Brain microvascular endothelial cell (primary cell): Measurements from ENCODE around the gene GNG7.

Experiments used
- DNase-seq: peaks from one replicate; pipeline ENCODE4 v3.0.0-alpha.2; 2020
- H3K27ac ChIP-seq: fragments of 250-450 bp; sonication (Bioruptor Pico); 2 replicates; pipeline ENCODE4 v1.5.1; 2020; ENCODE audit warnings: mild to moderate bottlenecking, moderate library complexity
- H3K27me3 ChIP-seq: fragments of 250-450 bp; sonication (Bioruptor Pico); replicated peaks from 2 replicates; pipeline ENCODE4 v1.5.1; 2020; ENCODE audit warnings: mild to moderate bottlenecking
- H3K36me3 ChIP-seq: fragments of 250-450 bp; sonication (Bioruptor Pico); replicated peaks from 2 replicates; pipeline ENCODE4 v1.5.1; 2020; ENCODE audit warnings: mild to moderate bottlenecking
- H3K4me3 ChIP-seq: 2 replicates; pipeline ENCODE4 v1.5.1; 2011; ENCODE audit warnings: low read depth, mild to moderate bottlenecking, control low read depth, low read length, moderate library complexity
- in situ Hi-C: cut with HindIII; loops from 2 replicates; pipeline ENCODE4 v1.10.0; 2017; ENCODE audit warnings: low sequenced_read_pairs, low pct_ligation_motif_present
- TF ChIP-seq, protein P1 (sequence below): IDR thresholded peaks from 2 replicates; pipeline ENCODE4 v1.5.1; 2011; ENCODE audit warnings: low read depth, mild to moderate bottlenecking, moderate library complexity, low read length, control low read depth, inconsistent platforms; ENCODE audit errors: missing control alignments

The GNG7 gene

DNA sequence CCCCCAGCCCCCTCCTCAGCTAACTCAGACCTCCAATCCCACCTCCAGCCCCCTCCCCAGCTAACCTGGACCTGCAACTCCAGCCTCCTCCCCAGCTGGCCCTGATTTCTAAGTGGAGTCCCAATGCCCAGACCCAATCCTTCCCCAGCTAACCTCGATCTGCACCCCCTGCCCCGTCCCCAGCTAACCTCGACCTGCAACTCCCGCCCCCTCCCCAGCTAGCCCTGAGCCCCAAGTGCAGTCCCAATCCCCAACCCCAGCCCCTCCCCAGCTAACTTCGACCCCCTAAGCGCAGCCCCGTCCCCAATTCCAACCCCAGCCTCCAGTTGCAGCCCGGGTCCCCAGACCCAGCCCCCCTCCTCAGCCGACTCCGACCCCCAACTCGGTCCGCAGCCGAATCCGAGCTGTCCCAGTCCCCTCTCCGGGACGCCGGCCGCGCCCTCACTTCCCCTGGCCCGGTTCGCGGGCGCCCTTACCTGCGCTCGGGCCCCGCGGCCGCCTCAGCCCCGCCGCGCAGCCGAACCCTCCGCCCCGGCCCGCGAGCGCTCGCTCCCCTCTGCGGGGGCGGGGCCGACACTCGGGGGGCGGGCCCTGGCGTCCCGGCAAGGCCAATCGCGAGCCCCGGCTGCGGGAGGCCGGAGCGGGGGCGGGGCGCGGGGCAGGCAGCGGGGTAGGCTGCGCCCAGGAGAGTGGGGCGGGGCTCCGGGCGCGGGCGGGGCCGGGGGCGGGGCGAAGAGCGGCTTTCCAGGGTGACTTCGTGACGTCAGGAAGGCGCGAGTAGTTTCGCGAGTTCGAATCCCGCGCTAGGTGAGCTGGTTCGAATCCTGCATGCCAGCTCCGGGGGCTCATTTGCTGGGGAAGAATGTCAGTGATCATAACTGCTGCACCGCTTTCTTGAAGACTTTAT is at the start of gene GNG7:
TSS of gene GNG7 (minus strand) at position 525 of the 907 bp plus-strand sequence. CDS start 182,006 bp downstream, outside the sequence.
- no peaks in the 10 kb centered on the region for H3K36me3 ChIP-seq
- peak within 1 kb of the TSS; percentile 35 for H3K4me3 ChIP-seq
- TF ChIP-seq, protein P1, sequence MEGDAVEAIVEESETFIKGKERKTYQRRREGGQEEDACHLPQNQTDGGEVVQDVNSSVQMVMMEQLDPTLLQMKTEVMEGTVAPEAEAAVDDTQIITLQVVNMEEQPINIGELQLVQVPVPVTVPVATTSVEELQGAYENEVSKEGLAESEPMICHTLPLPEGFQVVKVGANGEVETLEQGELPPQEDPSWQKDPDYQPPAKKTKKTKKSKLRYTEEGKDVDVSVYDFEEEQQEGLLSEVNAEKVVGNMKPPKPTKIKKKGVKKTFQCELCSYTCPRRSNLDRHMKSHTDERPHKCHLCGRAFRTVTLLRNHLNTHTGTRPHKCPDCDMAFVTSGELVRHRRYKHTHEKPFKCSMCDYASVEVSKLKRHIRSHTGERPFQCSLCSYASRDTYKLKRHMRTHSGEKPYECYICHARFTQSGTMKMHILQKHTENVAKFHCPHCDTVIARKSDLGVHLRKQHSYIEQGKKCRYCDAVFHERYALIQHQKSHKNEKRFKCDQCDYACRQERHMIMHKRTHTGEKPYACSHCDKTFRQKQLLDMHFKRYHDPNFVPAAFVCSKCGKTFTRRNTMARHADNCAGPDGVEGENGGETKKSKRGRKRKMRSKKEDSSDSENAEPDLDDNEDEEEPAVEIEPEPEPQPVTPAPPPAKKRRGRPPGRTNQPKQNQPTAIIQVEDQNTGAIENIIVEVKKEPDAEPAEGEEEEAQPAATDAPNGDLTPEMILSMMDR, result no peak
- peak; percentile 60 for DNase-seq
- peaks cover 16% of the 10 kb centered on the region for H3K27me3 ChIP-seq
- no peak within 1 kb of the TSS for H3K27ac ChIP-seq
- in situ Hi-C loops, result no loop called here

DNA sequence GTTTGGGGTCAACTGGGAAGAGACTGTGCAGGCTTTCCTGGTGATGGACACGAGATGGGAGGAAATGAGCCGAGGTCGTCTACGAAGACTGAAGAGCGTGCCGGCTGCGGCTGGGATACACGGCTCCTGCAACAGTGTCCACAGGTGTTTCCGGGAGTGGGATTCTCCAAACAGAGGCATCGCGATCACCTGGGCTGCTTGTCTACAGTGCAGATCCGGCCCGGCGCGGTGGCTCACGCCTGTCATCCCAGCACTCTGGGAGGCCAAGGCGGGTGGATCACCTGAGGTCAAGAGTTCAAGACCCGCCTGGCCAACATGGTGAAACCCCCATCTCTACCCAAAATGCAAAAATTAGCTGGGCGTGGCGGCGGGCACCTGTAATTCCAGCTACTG is 48.9 kb upstream of the GNG7 start:
- in situ Hi-C loops, result no loop called here
- TF ChIP-seq, protein P1, result no peak

DNA sequence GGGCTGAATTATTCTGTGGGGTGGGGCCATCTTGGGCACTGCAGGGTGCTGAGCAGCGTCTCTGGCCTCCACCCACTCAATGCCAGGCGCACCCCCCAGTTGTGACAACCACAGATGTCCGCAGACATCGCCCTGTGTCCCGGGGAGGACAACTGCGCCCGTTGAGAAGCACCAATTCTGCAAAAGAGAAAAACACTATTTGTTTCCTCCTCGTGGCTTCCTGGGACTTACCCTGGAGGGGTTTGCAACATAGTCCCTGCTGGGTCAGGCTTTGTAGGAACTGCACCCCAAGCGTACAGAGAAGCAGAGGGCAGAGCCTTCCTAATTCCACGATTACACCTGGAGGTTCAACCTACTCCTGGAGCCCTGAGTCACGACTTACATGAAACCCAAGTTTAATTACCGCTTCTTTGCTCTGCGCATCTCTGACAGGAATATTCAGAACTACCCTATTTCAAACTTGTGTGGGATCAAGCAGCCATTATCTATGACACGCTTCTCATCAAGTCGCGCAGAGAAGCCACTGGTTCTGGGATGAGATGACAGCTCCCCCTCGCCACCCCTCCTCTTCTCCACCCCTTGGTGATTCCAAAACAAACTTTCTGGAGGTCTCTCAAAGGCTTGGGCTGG is 48.4 kb upstream of the GNG7 start:
- Histone ChIP-seq H3K27me3 (no peaks in the 10 kb centered on the region), H3K4me3 (no peak overlapping the region), H3K27ac (no peak overlapping the region), H3K36me3 (peaks cover 25% of the 10 kb centered on the region)
- in situ Hi-C loops, result no loop called here
- no peak for DNase-seq
- TF ChIP-seq, protein P1, result no peak

More for the DNA sequence above, 48.9 kb upstream of the GNG7 start:
- no peaks in the 10 kb centered on the region for H3K27me3 ChIP-seq
- no peak for DNase-seq
- peaks cover 25% of the 10 kb centered on the region for H3K36me3 ChIP-seq
- H3K4me3 ChIP-seq, result no peak overlapping the region
- no peak overlapping the region for H3K27ac ChIP-seq

DNA sequence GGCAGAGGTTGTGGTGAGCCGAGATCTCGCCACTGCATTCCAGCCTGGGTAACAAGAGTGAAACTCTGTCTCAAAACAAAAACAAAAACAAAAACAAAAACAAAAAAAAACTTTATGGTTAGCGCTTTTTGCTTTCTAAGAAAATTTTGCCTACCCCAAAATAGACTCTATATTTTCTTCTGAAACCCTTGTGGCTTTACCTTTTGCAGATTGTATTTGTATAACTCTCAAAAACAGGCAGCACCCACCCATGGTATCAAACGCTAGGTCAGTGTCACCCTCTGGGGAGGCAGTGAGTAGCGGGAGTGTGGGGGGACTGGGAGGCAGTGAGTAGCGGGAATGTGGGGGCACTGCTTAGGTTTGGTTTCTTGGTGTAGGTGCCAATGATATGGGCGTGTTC is 44.9 kb upstream of the GNG7 start:
- no peaks in the 10 kb centered on the region for H3K36me3 ChIP-seq
- in situ Hi-C loops, result no loop called here
- no peak overlapping the region for H3K4me3 ChIP-seq
- no peaks in the 10 kb centered on the region for H3K27me3 ChIP-seq
- no peak for DNase-seq
- no peak overlapping the region for H3K27ac ChIP-seq
- TF ChIP-seq, protein P1, result no peak

DNA sequence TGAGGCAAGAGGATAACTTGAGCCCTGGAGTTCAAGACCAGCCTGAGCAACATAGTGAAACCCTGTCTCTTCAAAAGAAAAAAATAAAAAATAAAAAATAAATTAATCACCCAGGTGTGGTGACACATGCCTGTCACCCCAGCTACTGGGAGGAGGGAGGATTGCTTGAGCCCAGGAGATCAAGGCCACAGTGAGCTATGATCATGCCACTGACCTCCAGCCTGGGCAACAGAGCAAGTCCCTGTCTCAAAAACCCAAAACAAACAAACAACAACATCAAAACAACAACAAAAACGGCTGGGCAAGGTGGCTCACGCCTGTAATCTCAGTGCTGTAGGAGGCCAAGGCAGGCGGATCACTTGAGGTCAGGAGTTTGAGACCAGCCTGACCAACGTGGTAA is 41.6 kb upstream of the GNG7 start:
- Histone ChIP-seq H3K4me3 (no peak overlapping the region), H3K36me3 (no peaks in the 10 kb centered on the region), H3K27ac (no peak overlapping the region), H3K27me3 (no peaks in the 10 kb centered on the region)
- no peak for DNase-seq
- in situ Hi-C loops, result no loop called here
- TF ChIP-seq, protein P1, result no peak
